ENCODE measurements around the gene BTBD18.

- TF ChIP-seq, protein P1, sequence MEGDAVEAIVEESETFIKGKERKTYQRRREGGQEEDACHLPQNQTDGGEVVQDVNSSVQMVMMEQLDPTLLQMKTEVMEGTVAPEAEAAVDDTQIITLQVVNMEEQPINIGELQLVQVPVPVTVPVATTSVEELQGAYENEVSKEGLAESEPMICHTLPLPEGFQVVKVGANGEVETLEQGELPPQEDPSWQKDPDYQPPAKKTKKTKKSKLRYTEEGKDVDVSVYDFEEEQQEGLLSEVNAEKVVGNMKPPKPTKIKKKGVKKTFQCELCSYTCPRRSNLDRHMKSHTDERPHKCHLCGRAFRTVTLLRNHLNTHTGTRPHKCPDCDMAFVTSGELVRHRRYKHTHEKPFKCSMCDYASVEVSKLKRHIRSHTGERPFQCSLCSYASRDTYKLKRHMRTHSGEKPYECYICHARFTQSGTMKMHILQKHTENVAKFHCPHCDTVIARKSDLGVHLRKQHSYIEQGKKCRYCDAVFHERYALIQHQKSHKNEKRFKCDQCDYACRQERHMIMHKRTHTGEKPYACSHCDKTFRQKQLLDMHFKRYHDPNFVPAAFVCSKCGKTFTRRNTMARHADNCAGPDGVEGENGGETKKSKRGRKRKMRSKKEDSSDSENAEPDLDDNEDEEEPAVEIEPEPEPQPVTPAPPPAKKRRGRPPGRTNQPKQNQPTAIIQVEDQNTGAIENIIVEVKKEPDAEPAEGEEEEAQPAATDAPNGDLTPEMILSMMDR (conservative IDR thresholded peaks at IDR 0.05 in 1 of 2, IDR thresholded peaks at IDR 0.05 in 1 of 2; ENCODE audit: low read depth in 1 of 2, low read length in 2 of 2), result no peak
- TF ChIP-seq EZH2 (IDR thresholded peaks at IDR 0.05; ENCODE audit: low read length, missing control alignments), result no peak
Observed at GRCh38 chr11:57751176-57751575, 443 bp downstream of the BTBD18 start.

Data from fibroblast of lung (primary cell).